AG04449 (cell line): ENCODE data around the gene CCER1.
"Not testable (repeated sequence)": the region's sequence is repeated elsewhere in the genome, so short reads cannot be mapped to it uniquely, and the experiment has no call there.

Source experiments
- CTCF ChIA-PET: fragments of 350-600 bp; formaldehyde crosslinking; extraction: SDS; loops from one replicate; lab custom pipeline; 2021; ENCODE audit warnings: antibody characterized with exemption; lab: Yijun Ruan, JAX
- POLR2A ChIA-PET: fragments of 400-600, 350-600 bp; formaldehyde crosslinking; extraction: SDS; loops from one replicate; lab custom pipeline; 2020; ENCODE audit warnings: antibody characterized with exemption, inconsistent platforms; lab: Yijun Ruan, JAX
- DNase-seq: peaks from one replicate; pipeline ENCODE4 v3.0.0-alpha.2; 2010; ENCODE audit warnings: low read depth, low spot score
- H3K4me3 ChIP-seq: 2 replicates; pipeline ENCODE4 v1.5.1; 2011; ENCODE audit warnings: low read depth, mild to moderate bottlenecking, control low read depth, low read length
- TF ChIP-seq, protein P1 (sequence below): IDR thresholded peaks from one replicate; pipeline ENCODE4 v1.5.1; 2011; ENCODE audit warnings: mild to moderate bottlenecking, moderate library complexity, low read length, control low read depth, inconsistent platforms; ENCODE audit not compliant: insufficient read depth; ENCODE audit errors: missing control alignments

Gene CCER1

DNA sequence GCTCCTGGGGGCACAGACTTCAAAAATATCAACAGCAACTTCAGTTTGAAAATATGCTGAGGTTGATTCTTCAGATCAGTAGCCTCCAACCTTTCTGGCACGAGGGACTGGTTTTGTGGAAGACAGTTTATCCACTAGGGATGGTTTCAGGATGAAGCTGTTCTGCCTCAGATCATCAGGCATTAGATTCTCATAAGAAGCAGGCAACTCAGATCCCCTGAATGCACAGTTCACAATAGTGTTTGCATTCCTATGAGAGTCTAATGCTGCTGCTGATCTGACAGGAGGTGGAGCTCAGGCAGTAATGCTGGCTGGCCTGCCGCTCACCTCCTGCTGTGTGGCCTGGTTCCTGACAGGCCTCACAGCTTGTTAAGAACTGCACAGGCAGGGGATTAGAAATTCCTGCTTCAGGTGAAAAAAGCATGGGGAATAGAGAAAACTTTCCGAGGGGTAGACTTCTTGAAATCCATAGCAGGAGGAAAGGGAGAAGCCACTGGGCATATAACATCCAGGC, 37.0 kb upstream of the CCER1 start:
- TF ChIP-seq, protein P1, sequence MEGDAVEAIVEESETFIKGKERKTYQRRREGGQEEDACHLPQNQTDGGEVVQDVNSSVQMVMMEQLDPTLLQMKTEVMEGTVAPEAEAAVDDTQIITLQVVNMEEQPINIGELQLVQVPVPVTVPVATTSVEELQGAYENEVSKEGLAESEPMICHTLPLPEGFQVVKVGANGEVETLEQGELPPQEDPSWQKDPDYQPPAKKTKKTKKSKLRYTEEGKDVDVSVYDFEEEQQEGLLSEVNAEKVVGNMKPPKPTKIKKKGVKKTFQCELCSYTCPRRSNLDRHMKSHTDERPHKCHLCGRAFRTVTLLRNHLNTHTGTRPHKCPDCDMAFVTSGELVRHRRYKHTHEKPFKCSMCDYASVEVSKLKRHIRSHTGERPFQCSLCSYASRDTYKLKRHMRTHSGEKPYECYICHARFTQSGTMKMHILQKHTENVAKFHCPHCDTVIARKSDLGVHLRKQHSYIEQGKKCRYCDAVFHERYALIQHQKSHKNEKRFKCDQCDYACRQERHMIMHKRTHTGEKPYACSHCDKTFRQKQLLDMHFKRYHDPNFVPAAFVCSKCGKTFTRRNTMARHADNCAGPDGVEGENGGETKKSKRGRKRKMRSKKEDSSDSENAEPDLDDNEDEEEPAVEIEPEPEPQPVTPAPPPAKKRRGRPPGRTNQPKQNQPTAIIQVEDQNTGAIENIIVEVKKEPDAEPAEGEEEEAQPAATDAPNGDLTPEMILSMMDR = no peak
- H3K4me3 ChIP-seq = no peak overlapping the region
- ChIA-PET POLR2A (no interaction called here), CTCF (interaction anchor here (1.0 kb wide), 1 partner anchor 120 kb away, joined by 3 read pairs; no protein-coding TSS in a partner anchor)
- DNase-seq = no peak

DNA sequence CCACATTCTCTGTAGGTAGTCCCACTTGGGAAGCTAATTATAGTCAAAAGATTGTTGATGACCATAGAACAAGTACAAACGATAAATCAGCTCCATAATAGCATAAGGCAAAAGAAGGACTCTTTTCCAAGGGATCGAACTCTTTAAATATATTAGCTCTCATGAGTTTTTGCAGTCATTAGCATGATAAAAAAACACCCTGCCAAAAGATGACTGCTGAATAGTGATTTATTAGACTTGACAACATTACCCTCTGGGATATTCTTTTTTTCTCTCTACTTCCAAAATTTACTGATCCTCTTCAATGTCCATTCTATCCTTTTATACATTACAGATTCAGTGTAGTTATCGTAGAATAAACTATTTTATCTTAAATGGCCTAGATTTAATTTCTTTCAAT, 35.6 kb upstream of the CCER1 start:
- H3K4me3 ChIP-seq = no peak overlapping the region
- TF ChIP-seq, protein P1 = no peak
- DNase-seq = no peak
- ChIA-PET CTCF (interaction anchor here (0.9 to 1.2 kb wide), 2 partner anchors 112 to 364 kb away, joined by 3 to 4 read pairs; no protein-coding TSS in a partner anchor), POLR2A (no interaction called here)

DNA sequence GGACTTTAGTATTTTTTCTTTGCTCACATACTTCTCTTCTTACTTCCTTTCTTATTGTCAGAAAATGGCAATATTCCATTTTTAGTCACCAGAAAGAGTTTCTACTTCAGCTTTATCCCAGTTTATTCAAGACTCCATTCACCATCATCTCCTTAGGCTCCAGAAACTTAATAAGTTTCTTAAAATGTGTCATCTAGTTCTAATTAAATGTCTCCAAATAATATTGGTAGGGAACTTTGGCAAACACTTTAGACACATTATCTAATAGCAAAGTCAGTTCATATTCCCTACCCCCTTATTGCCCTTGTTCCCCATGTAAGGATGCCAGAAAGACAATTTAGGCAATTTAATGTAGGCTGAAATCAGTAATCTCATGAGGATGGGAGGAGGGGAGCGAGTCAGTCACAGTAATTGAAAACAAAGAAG, 34.7 kb upstream of the CCER1 start:
- ChIA-PET CTCF (interaction anchor here (1.0 to 1.2 kb wide), 2 partner anchors 119 to 365 kb away, joined by 3 to 4 read pairs; no protein-coding TSS in a partner anchor), POLR2A (no interaction called here)
- no peak for DNase-seq
- TF ChIP-seq, protein P1 = no peak
- H3K4me3 ChIP-seq = no peak overlapping the region

DNA sequence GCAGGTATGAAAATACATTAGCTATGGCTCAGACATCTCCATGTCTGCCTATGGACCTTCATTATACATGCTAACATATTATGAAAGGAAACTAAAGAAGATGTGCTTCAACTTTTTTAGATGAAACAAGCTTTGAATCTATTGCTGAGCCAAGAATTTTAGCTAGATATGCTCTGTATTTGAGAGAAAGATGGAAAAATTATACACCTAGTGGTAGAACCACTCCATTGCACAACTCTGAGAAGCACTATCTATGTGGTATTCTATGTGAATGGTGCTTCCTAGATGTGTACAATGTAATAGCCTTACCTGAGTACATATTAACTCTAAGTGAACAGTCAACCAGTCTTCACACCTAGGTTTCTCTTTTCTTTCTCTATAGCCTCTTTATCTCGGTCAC, 32.5 kb upstream of the CCER1 start:
- DNase-seq = no peak
- CTCF ChIA-PET = interaction anchor here (0.6 to 2.4 kb wide), 4 partner anchors 8 to 123 kb away, joined by 3 to 13 read pairs (median 6); partner anchors contain the start of gene LUM

DNA sequence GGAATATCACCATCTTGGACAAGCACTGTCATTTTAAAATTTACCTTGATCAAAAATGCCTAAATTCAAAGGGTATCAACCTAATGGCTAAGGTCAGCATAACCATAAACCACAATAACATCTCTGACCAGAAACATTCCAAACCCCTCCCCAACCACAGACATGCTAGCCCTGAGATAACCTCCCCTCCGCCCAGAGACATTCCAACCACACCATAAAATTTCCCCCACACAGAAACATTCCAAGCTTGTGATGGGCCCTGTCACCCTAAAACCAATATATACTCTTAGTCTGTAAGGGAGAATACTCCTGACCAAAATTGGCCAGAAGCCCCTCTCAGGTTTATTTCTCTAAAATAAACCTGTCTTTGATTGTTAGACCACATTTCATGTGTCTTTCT, 32.1 kb upstream of the CCER1 start:
- DNase-seq = no peak
- no peak overlapping the region for H3K4me3 ChIP-seq
- TF ChIP-seq, protein P1 = no peak
- ChIA-PET POLR2A (no interaction called here), CTCF (interaction anchor here (0.6 to 2.9 kb wide), 6 partner anchors 8 to 368 kb away, joined by 3 to 13 read pairs (median 6); partner anchors contain the start of gene LUM)

More for the DNA sequence above, 32.5 kb upstream of the CCER1 start:
- POLR2A ChIA-PET = no interaction called here
- H3K4me3 ChIP-seq = no peak overlapping the region
- TF ChIP-seq, protein P1 = no peak

DNA sequence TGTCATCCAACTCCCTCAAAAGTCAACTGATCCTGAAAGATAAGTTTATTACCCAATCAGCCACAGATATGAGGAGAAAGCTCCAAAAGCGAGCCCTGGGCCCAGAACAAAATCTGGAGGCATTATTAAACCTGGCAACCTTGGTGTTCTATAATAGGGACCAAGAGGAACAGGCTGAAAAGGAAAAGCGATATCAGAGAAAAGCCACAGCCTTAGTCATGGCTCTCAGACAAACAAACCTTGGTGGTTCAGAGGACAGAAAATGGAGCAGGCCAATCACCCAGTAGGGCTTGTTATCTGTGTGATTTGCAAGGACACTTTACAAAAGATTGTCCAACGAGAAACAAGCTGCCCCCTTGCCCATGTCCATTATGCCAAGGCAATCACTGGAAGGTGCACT, 30.4 kb upstream of the CCER1 start:
- CTCF ChIA-PET = interaction anchor here (0.6 to 2.9 kb wide), 5 partner anchors 125 to 540 kb away, joined by 3 to 13 read pairs (median 3); partner anchors contain the start of gene LUM
- DNase-seq, POLR2A ChIA-PET, H3K4me3 ChIP-seq: not testable (repeated sequence)

DNA sequence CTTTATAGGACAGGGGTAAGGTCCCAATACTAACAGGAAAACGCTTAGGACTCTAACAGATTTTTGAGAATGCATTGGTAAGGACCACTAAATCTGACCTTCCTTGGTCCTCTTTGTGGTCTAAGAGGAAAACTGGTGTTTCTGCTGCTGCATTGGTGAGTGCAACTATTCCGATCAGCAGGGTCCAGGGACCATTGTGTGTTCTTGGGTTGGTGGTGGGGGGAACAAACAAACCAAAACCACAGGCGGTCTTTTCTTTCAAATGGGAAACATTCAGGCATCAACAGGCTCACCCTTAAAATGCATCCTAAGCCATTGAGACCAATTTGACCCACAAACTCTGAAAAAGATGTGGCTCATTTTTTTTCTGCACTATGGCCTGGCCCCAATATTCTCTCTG, 29.1 kb upstream of the CCER1 start:
- no peak overlapping the region for H3K4me3 ChIP-seq
- CTCF ChIA-PET = interaction anchor here (2.9 kb wide), 1 partner anchor 371 kb away, joined by 10 read pairs; no protein-coding TSS in a partner anchor
- TF ChIP-seq, protein P1 = no peak
- POLR2A ChIA-PET = no interaction called here
- DNase-seq = no peak
